HG03095 (cell line): Measurements from ENCODE around the gene TSPAN4.

Experiments used
- ATAC-seq: cut with Tn5 transposase; IDR thresholded peaks from one replicate; pipeline ENCODE4 v1.9.1; 2021; ENCODE audit warnings: moderate library complexity; ENCODE audit not compliant: unreplicated experiment

TSPAN4 gene

DNA sequence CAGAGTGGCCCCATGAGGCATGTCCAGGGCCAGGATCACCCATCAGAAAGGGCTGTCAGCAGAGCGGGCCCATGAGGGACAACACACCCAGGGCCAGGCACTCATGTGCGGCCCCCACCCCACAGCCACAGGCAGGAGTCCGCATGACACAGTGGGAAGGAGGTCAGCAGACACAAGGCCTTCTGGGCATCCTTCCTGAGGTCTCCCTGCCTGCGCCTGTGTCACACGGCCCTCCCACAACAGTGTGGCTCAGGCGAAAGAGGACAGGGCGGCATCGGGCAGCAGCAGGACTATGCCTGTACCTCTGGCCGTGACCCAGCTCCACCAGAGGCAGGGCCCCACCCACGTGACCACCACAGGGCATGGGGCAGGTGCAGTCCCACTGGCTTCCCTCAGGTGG is 40.9 kb downstream of the TSPAN4 start:
- no peak for ATAC-seq

DNA sequence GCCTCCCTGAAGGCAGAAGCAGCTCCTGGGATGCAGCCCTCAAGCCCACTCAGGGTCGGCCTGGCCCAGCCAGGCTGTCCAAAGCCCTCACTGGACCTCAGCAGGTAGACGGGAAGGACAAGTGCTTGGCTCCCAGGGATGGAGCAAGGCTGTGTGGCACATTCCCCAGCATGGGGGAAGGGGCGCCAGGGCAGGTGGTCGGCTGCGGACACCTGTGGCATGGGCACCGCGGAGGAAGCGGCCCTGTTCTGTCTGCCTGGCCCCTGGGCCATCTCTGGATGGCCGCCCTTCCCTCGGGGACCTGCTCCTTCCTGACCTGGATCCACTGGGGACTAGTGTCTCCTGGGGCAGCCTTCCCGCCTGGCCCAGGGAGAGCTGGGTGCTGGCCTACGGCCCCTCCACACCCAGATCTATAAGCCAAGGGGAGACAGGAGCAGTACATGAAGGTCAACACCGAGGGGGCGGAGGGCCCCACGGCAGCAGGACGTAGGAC is 42.0 kb downstream of the TSPAN4 start:
- ATAC-seq: no peak

DNA sequence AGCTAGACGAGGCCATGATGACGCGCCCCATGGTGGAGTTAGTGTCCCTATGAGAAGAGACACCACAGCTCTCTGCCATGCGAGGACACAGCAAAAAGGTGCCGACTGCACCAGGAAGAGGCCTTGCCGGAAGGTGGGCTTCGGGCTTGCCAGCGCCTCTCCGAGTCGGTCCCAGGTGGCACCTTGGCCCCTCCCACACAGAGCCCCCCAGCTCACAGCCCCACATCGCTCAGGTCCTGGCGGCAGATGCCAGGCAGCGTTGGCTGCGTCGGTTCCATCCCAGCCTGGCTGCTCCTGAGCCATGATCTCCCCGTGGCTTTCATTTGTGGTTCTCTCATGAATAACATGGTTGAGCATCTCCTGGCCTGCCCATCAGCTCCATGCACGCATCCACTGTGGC is 43.9 kb downstream of the TSPAN4 start:
- no peak for ATAC-seq

DNA sequence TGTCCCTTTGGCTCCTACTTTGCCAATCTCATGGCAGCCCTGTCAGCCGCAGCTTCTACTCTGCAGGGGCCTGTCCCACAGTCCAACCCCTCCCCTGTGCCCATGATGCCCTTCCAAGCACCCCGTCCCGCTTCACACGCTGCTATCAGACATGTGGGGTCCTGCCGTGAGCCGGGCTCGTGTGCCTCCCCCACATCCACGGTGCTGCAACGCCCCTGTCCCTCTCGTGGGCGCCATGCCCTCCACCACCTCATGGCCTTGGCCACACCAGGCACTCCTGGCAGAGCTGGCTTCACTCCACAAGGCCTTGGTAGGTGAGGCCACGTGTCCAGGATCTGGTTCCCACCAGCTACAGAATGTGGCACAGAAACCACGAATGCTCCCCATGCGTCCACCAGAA is 44.9 kb downstream of the TSPAN4 start:
- no peak for ATAC-seq

DNA sequence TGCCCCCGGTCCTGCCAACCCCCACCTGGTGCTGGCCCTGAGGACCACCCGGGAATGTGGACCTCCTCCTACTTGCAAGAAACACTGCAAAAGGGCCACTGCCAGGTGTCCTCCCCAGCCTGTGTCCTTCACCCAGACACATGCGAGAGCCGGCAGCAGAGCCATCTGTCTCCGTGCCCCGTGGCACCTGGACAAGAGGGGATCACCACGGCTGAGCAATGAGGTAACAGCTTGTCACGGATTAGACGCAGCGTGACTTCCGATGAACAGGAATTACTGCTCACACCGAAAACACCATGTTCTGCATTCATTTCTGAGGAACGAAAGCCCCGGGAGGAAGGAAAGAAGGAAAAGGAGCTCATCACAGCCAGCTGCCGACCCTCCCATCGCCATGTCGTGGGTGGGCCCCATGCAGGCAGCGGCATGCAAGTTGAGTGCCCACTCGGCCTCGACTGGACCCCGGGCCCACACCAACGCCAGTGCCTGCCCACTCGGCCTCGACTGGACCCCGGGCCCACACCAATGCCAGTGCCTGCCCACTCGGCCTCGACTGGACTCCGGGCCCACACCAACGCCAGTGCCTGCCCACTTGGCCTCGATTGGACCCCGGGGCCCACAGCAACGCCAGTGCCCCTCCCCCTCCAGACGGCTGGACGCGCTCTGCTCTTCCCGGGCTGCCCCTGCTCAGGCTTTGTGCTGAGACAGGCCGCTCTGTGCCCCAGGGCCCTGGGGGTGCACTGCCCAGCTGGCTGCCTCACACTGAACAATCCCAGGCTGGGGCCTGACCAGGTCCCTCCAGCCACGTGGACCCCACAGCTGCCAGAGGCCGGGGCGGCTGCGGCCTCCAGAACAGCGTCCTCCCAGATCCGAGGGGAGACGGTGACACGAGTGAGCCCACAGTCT is 45.9 kb downstream of the TSPAN4 start:
- no peak for ATAC-seq

DNA sequence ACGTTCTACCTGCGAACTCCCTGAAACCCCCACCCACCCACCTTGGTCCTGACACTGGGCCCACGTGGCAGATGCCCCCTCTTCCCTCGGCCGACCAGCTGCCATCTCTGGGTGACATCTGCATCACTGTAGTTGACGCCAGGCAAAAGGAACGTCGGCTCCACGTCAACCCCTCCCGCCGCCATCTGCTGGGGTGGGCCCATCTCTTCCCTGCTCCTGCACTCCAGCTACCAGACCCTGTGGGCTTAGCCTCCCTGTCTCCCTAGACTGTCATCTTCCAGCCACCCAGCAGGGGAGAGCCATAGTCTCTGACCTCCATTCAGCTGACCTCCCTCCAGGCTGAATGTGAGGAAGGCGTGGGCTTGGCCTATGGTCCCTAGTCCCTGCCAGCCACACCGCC is 46.6 kb downstream of the TSPAN4 start:
- no peak for ATAC-seq

DNA sequence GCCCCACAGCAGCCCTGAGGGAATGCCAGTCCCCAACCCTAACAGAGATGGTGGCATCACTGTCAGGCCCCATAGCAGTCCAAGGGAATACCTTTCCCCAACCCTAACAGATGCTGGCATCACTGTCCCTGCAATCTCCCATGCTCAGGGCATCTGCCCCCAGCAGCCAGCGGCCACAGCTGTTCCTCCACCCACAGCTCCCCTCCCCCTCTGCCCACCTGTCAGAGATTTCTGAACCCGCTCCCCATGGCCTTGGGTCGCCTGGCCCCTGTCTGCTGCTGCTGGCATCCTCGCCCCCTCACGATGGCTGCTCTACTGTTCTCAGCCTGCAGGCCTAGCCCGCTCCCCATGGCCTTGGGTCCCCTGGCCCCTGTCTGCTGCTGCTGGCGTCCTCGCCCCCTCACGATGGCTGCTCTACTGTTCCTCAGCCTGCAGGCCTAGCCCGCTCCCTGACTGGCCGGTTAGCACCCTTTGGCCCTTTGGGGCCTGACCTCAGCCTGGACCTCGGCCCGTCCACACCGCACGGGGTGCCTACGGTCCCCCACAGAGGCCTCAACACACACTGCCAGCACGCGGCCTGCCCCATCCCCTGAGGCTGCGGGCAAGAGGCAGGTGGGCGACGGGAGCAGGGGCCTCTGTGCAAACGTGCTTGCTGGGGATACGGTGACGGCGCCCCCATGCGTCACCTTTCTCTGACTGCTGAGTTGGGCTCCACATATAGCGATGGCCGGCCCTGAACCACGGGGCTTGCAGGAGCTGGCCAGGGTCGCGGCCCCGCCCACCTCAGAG is 47.2 kb downstream of the TSPAN4 start:
- no peak for ATAC-seq

DNA sequence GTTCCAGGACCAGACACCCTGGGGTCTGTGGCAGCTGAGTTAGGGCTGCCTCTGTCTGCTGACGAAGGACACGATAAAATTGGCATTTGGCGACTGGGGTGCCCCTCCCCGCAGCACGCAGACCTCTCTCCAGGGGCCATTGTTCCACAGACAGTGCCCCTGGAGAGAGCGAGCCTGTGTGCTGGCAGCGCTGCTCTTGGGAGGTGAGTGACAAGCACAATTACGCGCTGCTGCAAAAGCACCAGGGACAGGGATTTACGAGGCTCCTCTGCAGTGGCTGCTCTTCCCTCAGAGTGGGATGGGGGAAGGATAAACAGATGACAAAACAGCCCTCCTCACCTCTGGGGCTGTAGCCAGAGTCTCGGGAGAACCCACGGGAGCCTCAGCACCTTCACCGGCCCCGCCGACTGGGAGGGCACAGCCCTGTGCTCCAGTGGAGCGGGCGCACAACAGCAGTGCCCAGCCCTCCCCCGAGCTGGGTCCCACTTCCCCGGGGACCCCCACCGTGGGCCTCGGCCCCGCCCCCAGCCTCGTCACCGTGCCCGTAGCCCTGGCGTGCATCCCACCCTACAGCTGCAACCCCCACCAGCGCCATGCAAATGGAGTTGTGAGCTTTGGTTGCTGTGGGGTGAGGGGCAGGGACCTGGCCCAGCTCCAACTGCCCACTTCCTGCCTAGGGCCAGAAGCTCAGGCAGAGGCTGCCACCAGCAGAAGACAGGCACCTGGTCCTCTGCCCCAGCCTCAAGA is 48.3 kb downstream of the TSPAN4 start:
- ATAC-seq: no peak

DNA sequence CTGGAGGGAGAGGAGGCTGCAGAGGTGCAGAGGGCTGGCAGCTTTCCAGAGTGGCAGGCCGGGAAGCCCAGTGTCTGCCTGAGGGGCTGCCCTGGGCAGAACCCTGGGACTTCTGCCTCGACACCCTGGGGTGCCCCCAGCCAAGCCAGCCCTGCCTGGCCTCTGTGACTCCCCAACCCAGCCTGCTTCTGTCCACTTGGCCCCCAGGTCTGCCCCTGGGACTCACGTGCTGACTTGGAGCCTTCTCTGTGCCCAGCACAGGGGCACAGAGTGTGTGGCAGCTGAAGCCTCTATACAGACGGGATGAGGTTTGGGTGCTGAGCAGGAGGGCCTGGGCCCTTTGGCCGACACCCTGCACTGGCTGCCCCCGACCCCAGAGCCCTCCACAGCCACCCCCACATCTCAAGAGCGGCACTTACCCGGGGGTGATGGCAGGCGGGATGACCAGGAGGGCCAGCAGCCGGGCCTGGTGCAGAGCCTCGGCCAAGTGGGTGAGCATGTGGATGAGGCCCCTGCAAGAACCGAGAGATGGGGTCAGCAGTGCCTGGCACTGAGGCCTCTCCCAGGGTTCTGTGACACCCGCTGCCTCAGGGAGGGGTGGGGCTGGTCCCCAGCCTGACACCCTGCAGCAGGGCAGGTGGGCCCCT is 50.5 kb downstream of the TSPAN4 start:
- no peak for ATAC-seq

DNA sequence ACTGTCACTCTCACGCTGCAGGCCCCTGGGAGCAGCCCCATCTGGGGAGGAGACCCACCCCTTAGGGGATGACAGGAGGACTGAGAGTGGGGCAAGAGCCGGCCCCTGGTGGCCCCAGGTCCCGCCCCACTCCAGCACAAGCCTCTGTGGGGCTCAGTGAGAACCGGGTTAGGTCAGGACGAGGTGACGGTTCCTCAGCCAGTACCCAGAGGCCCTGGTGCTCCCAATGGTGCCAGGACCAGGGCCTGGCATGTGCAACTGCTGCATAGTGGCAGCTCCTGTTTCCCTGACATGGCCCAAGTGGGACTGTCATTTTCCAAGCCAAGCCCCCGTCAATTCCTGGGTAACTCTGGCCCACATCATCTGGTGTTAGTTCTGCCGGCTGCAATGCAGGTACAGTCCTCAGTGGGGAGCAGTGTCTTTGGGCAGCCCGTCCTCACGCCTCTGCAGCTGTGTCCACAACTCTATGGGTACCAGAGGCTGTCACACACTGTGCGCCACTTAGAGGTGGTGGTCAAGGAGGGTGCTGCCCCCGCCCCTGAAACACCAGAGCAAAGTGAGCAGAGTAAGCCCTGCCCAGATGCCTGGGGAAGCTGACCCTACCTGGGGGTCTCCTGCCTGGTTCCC is 52.0 kb downstream of the TSPAN4 start:
- ATAC-seq: no peak

DNA sequence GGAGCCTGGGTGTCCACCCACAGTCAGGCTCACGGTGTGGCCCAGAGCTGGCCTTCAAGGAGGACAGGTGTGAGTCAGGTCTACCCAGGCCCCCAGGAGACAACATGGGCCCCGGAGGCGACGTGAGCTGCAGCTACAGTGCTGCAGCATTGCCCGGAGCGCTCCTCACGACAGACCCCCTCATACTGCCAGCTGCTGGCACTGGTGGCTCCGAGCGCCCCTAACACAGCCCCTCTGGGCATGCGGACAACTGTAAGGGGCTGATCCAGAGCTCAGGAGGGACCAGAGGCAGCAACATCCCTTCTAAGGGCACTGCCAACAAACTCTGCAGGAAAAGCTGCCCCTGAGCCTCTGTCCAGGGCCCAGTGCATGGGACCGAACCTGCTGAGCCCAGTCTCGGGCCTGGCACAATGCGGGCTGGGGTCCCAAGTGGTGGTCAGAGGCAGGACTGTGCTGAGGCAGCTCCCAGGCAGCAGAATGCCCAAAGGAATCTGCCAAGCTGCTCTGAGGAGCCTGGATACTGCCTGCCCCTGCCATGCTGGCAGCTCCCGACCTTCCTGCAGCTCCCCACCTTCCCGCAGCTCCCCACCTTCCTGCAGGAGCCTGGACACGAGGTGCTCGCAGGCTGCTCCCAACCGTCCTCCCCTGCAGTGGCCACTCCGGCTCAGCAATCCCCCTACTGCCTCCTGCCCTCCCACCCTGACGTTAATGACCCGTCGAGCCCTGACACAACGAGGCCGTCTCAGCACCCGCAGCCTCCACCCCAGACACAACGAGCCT is 52.9 kb downstream of the TSPAN4 start:
- no peak for ATAC-seq

DNA sequence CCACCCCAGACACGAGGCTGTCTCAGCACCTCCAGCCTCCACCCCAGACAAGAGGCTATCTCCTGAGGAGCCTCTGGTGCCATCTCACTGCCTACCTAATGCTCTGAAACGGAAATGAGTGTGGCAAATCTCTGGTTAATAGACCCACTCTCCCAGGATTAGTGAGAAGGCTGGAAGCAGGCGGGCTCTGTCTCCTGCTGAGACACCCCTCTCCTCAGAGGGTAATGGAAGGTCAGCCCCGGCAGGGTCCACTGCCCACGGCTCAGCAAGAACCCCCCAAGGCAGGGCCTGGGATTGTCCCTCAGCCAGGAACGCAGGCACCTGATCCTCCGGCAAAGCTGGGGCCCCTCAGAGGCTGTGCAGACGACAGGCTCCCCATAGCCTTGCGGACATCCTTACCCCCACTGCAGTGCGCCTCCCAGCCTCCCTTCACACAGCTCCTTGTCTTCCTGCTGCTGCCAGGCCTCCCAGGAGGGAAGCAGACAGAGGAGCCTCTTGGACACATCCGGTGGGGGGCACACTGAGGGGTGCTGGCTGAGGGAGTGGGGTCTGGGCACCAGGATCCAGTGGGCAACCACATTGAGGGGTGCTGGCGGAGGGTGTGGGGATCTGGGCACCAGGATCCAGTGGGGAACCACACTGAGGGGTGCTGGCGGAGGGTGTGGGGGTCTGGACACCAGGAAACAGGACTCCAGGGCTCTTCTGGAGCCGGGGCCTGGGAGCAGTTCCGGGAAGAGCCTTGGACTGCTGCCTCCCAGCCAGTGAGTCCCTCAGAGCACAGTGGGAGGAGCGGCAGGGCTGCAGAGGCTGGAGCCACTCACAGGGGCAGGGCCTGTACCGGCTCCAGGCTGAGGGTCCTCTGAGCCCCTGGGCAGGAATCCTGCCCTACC is 54.8 kb downstream of the TSPAN4 start:
- no peak for ATAC-seq

DNA sequence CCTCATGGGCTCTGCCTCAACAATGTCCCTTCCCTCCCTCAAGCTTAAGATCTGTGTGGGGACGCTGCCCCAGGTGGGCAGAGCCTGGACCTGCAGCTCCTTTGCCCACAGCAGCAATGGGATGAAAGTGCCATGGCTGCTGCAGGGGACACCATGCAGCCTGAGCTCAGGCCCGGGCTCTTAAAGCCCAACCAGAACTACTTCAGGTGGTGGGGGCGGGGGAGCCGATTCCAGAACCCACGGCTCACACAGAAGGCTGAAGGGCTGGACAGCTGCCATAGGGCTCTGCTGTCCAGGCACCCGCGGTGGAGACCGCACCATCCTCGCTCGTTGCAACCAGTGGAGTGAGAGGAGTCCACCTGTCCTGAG is 55.5 kb downstream of the TSPAN4 start:
- no peak for ATAC-seq

DNA sequence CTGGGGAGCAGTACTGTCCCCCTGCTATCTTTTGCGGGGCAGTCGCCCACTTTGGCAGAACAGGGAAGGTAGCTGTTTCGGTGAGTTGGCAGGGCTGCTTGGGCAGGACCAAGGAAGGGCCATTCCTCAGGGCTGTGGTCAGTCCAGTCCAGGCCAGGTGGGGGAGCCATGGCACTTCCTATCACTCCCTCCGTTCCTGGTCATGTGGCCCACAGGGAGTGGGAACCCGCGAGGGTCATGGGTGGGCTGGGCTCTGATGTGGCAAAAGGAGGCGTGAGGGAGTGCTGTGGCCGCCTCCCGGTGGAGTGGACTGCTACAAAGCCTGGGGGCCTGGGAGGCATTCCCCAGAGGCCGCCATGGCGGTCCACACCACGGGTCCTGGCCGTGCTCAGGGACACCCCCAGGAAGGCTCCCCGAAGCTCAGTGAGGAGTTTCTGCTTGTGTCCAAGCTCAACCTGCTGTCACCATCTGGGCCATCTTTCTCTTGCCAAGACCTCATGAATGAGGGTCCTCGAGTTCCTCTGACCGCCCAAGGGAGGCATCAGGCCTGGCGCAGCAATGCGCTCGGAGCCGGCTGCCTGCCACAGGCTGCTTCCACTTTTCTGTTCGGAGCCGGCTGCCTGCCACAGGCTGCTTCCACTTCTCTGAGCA is 56.0 kb downstream of the TSPAN4 start:
- ATAC-seq: no peak

DNA sequence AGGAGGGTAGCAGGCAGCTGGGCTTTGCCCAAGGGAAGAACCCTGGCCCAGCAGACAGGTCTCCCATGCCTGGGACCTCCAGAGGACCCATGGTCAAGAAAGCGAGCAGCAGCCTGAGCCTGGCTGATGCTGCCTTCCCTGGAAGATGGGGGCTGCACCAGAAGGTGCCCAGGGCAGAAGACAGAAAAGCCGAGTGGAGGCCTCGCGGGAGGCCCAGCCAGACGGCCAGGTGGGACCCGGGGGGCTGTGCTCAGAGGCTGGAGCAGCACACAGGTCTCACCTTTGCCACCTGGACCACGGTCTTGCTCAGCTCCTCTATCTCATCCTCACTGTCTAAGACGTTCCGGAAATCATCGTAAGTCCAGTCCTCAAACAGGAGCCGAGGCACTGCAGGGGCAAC is 57.1 kb downstream of the TSPAN4 start:
- ATAC-seq: no peak

DNA sequence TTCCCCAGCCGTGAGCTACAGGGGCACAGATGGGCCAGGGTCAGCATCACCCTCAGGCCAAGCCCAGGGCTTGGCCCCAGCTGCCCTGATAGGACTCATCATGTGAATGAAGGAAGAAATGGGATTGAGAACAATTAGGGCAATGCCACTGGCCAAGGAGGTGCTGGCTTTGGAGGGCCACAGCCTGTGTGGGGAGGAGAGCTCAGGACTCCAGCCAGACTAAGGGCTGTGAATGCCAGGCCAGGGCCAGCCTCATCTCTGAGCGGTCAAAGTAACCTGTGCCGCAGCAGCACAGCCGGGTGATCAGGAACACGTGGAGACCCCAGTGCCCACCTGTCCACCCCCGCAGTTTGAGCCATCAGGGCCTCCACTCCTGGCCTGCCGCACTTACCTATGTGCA is 57.9 kb downstream of the TSPAN4 start:
- no peak for ATAC-seq

DNA sequence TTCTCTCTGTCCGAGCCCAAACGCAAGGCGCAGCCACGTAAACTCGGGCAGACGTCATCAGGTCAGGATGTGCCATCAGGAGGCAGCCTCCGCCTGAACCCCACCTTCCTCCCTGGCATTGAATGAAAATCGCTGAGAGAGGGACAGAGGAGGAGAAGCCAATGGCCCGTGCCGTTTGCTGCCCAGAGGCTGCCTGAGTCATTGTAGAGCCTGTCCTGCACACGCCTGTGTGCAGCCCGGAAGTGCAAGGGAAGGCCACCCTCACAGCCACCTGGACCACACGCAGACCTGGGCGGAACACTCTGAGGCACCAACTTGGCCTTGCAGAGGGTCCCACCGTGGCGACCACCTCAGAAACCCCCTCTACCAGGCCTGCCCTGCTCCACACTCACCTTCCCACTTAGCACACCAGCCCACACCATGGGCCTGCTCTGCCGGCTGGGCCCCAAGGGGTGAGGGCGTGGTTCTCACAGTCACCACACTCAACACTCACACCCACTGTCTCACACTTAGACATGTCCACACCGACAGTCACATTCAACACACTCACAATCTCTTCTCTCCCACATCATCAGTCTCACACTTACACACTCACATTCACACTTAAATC is 58.9 kb downstream of the TSPAN4 start:
- ATAC-seq: no peak

DNA sequence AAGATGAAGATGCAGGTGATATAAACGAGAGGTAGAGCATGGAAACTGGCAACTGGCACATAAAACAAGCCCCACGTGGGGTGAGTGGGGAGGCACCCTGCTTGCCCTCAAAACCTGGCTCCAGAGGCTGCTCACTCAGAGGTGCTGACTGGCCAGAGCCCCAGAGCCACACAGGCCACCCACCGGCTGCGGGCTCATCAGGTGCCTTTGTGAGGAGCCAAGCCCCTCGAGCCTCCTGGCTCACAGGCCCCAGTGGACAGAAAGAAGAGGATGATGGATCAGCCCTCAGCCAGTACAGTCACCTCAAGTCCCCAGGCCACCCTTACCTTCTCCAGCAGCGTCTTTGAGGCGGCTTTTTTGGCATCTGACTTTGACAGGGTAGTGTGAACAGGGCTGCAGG is 61.7 kb downstream of the TSPAN4 start:
- no peak for ATAC-seq
